Endothelial cell of umbilical vein (primary cell): ENCODE data around the gene C1orf159. TPM values are rescaled to one million over a fixed set of nuclear protein-coding genes. Genes with fewer than 3 reads are reported as not detected.

Source experiments
- BruUV-seq: library from RNA; stranded (reverse); fragments of 400-500 nt; replicated peaks from 2 replicates; lab custom pipeline; 2021; lab: Mats Ljungman, UMichigan
- CTCF ChIA-PET: fragments of 300-600, 350-600 bp; sonication (Branson Sonifier 250); formaldehyde crosslinking; loops from one replicate; lab custom pipeline; 2021; ENCODE audit warnings: antibody characterized with exemption, inconsistent platforms; lab: Charles Lee
- POLR2A ChIA-PET: fragments of 300-600, 350-600 bp; sonication (Branson Sonifier 250); formaldehyde crosslinking; loops from one replicate; lab custom pipeline; 2021; ENCODE audit warnings: antibody characterized with exemption, inconsistent platforms; lab: Charles Lee
- DNase-seq: peaks from one replicate; pipeline ENCODE4 v3.0.0-alpha.2; 2011; ENCODE audit warnings: low read depth, low spot score
- FAIRE-seq: peaks from 2 replicates; lab custom pipeline; 2011; peaks lifted over from hg19 to GRCh38; lab: Jason Lieb, UNC
- H2AFZ ChIP-seq: 2 replicates; pipeline ENCODE4 v1.6.0; 2012; ENCODE audit warnings: low read depth, low read length, control low read depth, inconsistent platforms
- H3K27ac ChIP-seq: 2 replicates; pipeline ENCODE4 v1.5.1; 2011; ENCODE audit warnings: low read depth, mild to moderate bottlenecking, control low read depth, low read length, moderate library complexity; ENCODE audit not compliant: insufficient read depth
- H3K27me3 ChIP-seq, 2 experiments: 2 replicates each; pipeline versions ENCODE4 v1.6.0 to v1.6.1; 2011; ENCODE audit warnings: low read length in 2 of 2, mixed read lengths in 1 of 2; ENCODE audit not compliant: control insufficient read depth in 2 of 2, insufficient read depth in 2 of 2
- H3K36me3 ChIP-seq, 2 experiments: 2 replicates in 1 of 2; 3 replicates in 1 of 2; pipeline ENCODE4 v1.5.1; 2011; ENCODE audit warnings: low read length in 2 of 2, mild to moderate bottlenecking in 1 of 2, moderate library complexity in 1 of 2; ENCODE audit not compliant: control insufficient read depth in 2 of 2, insufficient read depth in 2 of 2; ENCODE audit errors: extremely low read depth in 1 of 2
- H3K4me1 ChIP-seq: 3 replicates; pipeline ENCODE4 v1.5.1; 2011; ENCODE audit warnings: mild to moderate bottlenecking, low read length; ENCODE audit not compliant: control insufficient read depth, insufficient read depth; ENCODE audit errors: extremely low read depth
- H3K4me2 ChIP-seq: 2 replicates; pipeline ENCODE4 v1.6.1; 2011; ENCODE audit warnings: low read length, control low read depth, mixed read lengths; ENCODE audit not compliant: insufficient read depth
- H3K4me3 ChIP-seq, 3 experiments: fragments of 200-600 bp in 1 of 3; sonication (generic), shearing (Covaris generic) in 1 of 3; replicated peaks in 1 of 3; 2 replicates each; pipeline ENCODE4 v1.5.1; 2011 to 2016; ENCODE audit warnings: control low read depth in 3 of 3, low read length in 3 of 3, mild to moderate bottlenecking in 2 of 3, inconsistent platforms in 1 of 3, low read depth in 1 of 3, moderate library complexity in 1 of 3; ENCODE audit not compliant: insufficient read depth in 1 of 3
- H3K79me2 ChIP-seq: 2 replicates; pipeline ENCODE4 v1.6.0; 2012; ENCODE audit warnings: low read length, inconsistent platforms; ENCODE audit not compliant: control insufficient read depth, insufficient read depth
- H3K9ac ChIP-seq: replicated peaks from 2 replicates; pipeline ENCODE3; 2011; ENCODE audit warnings: low read length, control low read depth; ENCODE audit not compliant: insufficient read depth; ENCODE audit errors: extremely low read depth
- H3K9me1 ChIP-seq: replicated peaks from 3 replicates; pipeline ENCODE4 v1.6.0; 2011; ENCODE audit warnings: mild to moderate bottlenecking, low read length; ENCODE audit not compliant: control insufficient read depth, insufficient read depth; ENCODE audit errors: extremely low read depth
- H3K9me3 ChIP-seq: replicated peaks from 2 replicates; pipeline ENCODE4 v1.5.1; 2012; ENCODE audit warnings: low read length, inconsistent platforms; ENCODE audit not compliant: control insufficient read depth, insufficient read depth
- H4K20me1 ChIP-seq: replicated peaks from 2 replicates; pipeline ENCODE3; 2011; ENCODE audit warnings: mild to moderate bottlenecking, low read length; ENCODE audit not compliant: control insufficient read depth, insufficient read depth; ENCODE audit errors: extremely low read depth
- EZH2 ChIP-seq: IDR thresholded peaks from 2 replicates; pipeline ENCODE4 v1.6.1; 2012; ENCODE audit warnings: borderline replicate concordance, low read depth, mild to moderate bottlenecking, moderate library complexity, low read length, inconsistent platforms; ENCODE audit not compliant: severe bottlenecking
- POLR2AphosphoS5 ChIP-seq: IDR thresholded peaks from 2 replicates; pipeline ENCODE4 v1.6.1; 2012; ENCODE audit warnings: low read depth, mild to moderate bottlenecking, control low read depth, low read length, moderate library complexity; ENCODE audit not compliant: insufficient read depth
- dilution Hi-C: fragments of 300-500 bp; cut with MboI; formaldehyde crosslinking; loops from one replicate; pipeline ENCODE4 v1.15.0; 2019; ENCODE audit warnings: low sequenced_read_pairs; ENCODE audit not compliant: extremely low pct_ligation_motif_present
- intact Hi-C: fragments of 100-400 bp; cut with micrococcal nuclease; formaldehyde crosslinking; loops from one replicate; pipeline ENCODE4 v1.10.0; 2022
- polyA plus RNA-seq, 4 experiments: library from polyadenylated mRNA; depleted of rRNA in 3 of 4; stranded (reverse) in 3 of 4; unstranded in 1 of 4; fragments of >200 nt; gene quantifications; 2 replicates each; pipeline versions ENCODE4 v1.2.1 to v1.2.3, GENCODE V29; 2011 to 2012; ENCODE audit warnings: missing spikeins in 1 of 4
- total RNA-seq: library from RNA; stranded (reverse); gene quantifications from 2 replicates; pipeline ENCODE4 v1.2.3, GENCODE V29; 2021
- TF ChIP-seq, protein P1 (sequence below), 2 donors: IDR thresholded peaks; 1 replicate in 1 of 2; 2 replicates in 1 of 2; pipeline ENCODE4 v1.5.1; 2011; ENCODE audit warnings: low read length in 2 of 2, mild to moderate bottlenecking in 2 of 2, moderate library complexity in 2 of 2, control low read depth in 1 of 2, inconsistent platforms in 1 of 2, low read depth in 1 of 2; ENCODE audit not compliant: insufficient read depth in 1 of 2; ENCODE audit errors: extremely low read depth in 1 of 2

C1orf159 gene
- total and polyA plus RNA-seq, 2 donors (not counting 3 experiments of a cell fraction or from before 2014, with no cell fraction given), result 16.1 to 20.1 TPM

DNA sequence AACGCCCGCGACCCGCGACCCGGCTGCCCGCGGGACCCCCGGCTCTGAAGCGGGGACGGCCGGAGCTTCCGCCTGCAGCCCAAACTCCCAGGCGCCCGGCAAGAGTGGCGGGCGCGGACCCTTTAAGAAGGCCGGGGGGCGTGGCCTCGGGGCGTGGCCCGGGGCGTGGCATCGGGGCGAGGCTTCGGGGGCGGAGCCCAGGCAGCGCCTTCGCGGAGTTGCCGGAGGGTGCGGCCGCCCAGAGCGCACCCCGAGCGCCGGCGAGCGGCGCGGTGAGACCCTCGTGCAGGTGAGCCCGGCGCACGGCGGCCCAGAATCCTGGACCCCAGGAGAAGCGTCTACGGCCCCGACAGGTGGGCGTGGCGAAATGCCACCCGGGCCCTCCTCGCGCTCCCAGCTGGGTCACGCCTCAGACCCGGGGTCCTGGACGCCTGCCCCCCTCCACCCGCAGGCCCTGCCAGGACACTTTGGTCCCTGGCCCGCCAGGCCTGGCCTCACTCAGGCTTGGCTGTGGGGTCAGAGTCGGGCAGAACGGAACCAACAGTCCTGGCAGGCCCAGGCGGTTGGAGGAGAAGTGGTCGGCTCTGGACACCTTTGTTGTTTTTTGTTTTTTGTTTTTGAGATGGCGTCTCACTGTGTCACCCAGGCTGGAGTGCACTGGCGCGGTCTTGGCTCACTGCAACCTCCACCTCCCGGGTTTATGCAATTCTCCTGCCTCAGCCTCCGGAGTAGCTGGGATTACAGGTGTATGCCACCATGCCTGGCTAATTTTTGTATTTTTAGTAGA, 56.2 kb downstream of the C1orf159 start:
- no peak overlapping the region for H3K27ac ChIP-seq
- POLR2A ChIA-PET, result no interaction called here
- dilution Hi-C loops (no loop called here), intact Hi-C loops (loop anchor here (2.0 to 5.0 kb wide), 2 partner anchors 27 to 58 kb away; partner anchors contain the start of gene C1orf159)
- no peaks in the 10 kb centered on the region for H3K9me3 ChIP-seq
- H2AFZ ChIP-seq, result peak overlapping the region; percentile 66
- peaks cover 16% of the 10 kb centered on the region for H3K4me1 ChIP-seq
- H3K9me1 ChIP-seq, result no peaks in the 10 kb centered on the region
- H3K4me3 ChIP-seq, result peak overlapping the region; percentile 35 to 51 (median 43)
- peak overlapping the region; percentile 54 for H3K4me2 ChIP-seq
- CTCF ChIA-PET, result interaction anchor here (1.0 to 2.2 kb wide), 7 partner anchors 10 to 77 kb away, joined by 3 to 6 read pairs (median 3); no protein-coding TSS in a partner anchor
- TF ChIP-seq EZH2 (no peak), POLR2AphosphoS5 (peak; percentile 35)
- DNase-seq, result peak; percentile 70
- H4K20me1 ChIP-seq, result no peaks in the 10 kb centered on the region
- no peak overlapping the region for H3K9ac ChIP-seq
- H3K36me3 ChIP-seq, result no peaks in the 10 kb centered on the region
- FAIRE-seq, result peak; percentile 55
- H3K79me2 ChIP-seq, result no peaks in the 10 kb centered on the region
- BruUV-seq, result no TSS peak
- peaks cover 0 to 10% of the 10 kb centered on the region in 2 experiments for H3K27me3 ChIP-seq

DNA sequence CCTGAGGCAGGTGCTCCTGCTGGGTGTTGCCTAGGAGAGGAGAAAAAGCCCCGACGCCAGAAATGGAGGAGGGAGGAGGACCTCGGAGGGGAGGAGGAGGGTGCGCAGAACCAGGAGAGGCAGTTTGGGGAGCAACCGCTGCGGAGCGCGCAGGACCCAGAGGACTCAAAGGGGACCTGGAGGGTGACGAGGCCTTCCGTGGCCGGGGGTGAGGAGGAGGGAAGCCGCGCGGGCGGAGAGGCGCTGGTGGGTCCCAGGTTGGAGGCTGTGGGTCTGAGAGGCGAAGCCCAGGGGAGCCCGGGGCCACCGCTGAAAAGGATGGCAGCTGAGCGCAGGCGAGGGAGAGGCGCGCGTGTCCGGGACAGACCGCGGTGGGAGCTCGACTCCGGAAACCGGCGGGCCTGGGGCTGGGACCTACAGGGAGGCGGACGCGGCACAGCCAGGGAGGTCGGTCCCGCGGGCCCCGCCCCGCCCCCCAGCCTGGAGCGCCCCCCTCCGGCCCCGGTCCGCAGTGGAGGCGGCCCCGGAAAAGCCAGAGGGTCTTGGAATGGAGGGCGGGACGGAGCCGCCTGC, 56.9 kb downstream of the C1orf159 start:
- no peak overlapping the region for H3K27ac ChIP-seq
- no peak for TF ChIP-seq EZH2
- TF ChIP-seq, protein P1, sequence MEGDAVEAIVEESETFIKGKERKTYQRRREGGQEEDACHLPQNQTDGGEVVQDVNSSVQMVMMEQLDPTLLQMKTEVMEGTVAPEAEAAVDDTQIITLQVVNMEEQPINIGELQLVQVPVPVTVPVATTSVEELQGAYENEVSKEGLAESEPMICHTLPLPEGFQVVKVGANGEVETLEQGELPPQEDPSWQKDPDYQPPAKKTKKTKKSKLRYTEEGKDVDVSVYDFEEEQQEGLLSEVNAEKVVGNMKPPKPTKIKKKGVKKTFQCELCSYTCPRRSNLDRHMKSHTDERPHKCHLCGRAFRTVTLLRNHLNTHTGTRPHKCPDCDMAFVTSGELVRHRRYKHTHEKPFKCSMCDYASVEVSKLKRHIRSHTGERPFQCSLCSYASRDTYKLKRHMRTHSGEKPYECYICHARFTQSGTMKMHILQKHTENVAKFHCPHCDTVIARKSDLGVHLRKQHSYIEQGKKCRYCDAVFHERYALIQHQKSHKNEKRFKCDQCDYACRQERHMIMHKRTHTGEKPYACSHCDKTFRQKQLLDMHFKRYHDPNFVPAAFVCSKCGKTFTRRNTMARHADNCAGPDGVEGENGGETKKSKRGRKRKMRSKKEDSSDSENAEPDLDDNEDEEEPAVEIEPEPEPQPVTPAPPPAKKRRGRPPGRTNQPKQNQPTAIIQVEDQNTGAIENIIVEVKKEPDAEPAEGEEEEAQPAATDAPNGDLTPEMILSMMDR (IDR thresholded peaks at IDR 0.05; ENCODE audit: extremely low read depth in 1 of 2, insufficient read depth in 1 of 2, low read depth in 1 of 2, low read length in 2 of 2), result peak; percentile 12 to 24
- ChIA-PET CTCF (interaction anchor here (0.7 to 2.2 kb wide), 9 partner anchors 10 to 233 kb away, joined by 3 to 6 read pairs (median 3); no protein-coding TSS in a partner anchor), POLR2A (no interaction called here)
- dilution Hi-C loops, result no loop called here
- H3K4me2 ChIP-seq, result peak overlapping the region; percentile 68
- intact Hi-C loops, result loop anchor here (2.0 kb wide), 1 partner anchor 26 kb away; no protein-coding TSS in a partner anchor
- H2AFZ ChIP-seq, result peak overlapping the region; percentile 66
- DNase-seq (peak; percentile 5), FAIRE-seq (no peak)
- peaks cover 0 to 10% of the 10 kb centered on the region in 2 experiments for H3K27me3 ChIP-seq
- H3K9me1 ChIP-seq, result no peaks in the 10 kb centered on the region
- H3K79me2 ChIP-seq, result no peaks in the 10 kb centered on the region
- H3K9me3 ChIP-seq, result no peaks in the 10 kb centered on the region
- peaks cover 14% of the 10 kb centered on the region for H3K4me1 ChIP-seq
- H3K9ac ChIP-seq, result no peak overlapping the region
- BruUV-seq, result no TSS peak
- no peaks in the 10 kb centered on the region for H4K20me1 ChIP-seq
- peak overlapping the region in 2 of 3 experiments; percentile 43 to 51 for H3K4me3 ChIP-seq
- peaks cover 0 to 3% of the 10 kb centered on the region in 2 experiments for H3K36me3 ChIP-seq
